IPS-18a (cell line): ENCODE measurements around the gene TMEM253.

Source experiments
- H3K27ac ChIP-seq: one replicate; pipeline ENCODE4 v1.5.1; 2013; ENCODE audit warnings: low read length
- H3K27me3 ChIP-seq: one replicate; pipeline ENCODE4 v1.6.1; 2013; ENCODE audit warnings: mild to moderate bottlenecking, low read length; ENCODE audit not compliant: control insufficient read depth, insufficient read depth
- H3K36me3 ChIP-seq: one replicate; pipeline ENCODE4 v1.6.1; 2013; ENCODE audit warnings: low read depth, low read length; ENCODE audit not compliant: control insufficient read depth
- H3K4me1 ChIP-seq: one replicate; pipeline ENCODE4 v1.6.1; 2013; ENCODE audit warnings: low read depth, low read length; ENCODE audit not compliant: control insufficient read depth
- H3K4me3 ChIP-seq: one replicate; pipeline ENCODE4 v1.5.1; 2013; ENCODE audit warnings: low read length
- H3K9ac ChIP-seq: one replicate; pipeline ENCODE4 v1.6.1; 2013; ENCODE audit warnings: mild to moderate bottlenecking, low read length, moderate library complexity
- H3K9me3 ChIP-seq: one replicate; pipeline ENCODE4 v1.6.1; 2013; ENCODE audit warnings: low read depth, low read length; ENCODE audit not compliant: control insufficient read depth

TMEM253 gene

GRCh38 chr14:21112255-21112654 lies 11.4 kb downstream of the TMEM253 start:
- H3K4me1 ChIP-seq, result peaks cover 5% of the 10 kb centered on the region
- no peaks in the 10 kb centered on the region for H3K36me3 ChIP-seq
- no peak overlapping the region for H3K27ac ChIP-seq
- H3K27me3 ChIP-seq, result no peaks in the 10 kb centered on the region
- no peak overlapping the region for H3K9ac ChIP-seq
- H3K9me3 ChIP-seq, result no peaks in the 10 kb centered on the region
- no peak overlapping the region for H3K4me3 ChIP-seq

- Histone ChIP-seq H3K27me3 (no peaks in the 10 kb centered on the region), H3K9ac (no peak overlapping the region), H3K4me3 (no peak overlapping the region), H3K36me3 (no peaks in the 10 kb centered on the region), H3K9me3 (no peaks in the 10 kb centered on the region), H3K27ac (no peak overlapping the region), H3K4me1 (peaks cover 3% of the 10 kb centered on the region)
These were observed 12.5 kb downstream of the TMEM253 start for GRCh38 chr14:21113369-21113768.

- Histone ChIP-seq H3K27me3 (no peaks in the 10 kb centered on the region), H3K4me3 (no peak overlapping the region), H3K9ac (no peak overlapping the region), H3K4me1 (no peaks in the 10 kb centered on the region), H3K27ac (no peak overlapping the region), H3K9me3 (no peaks in the 10 kb centered on the region), H3K36me3 (no peaks in the 10 kb centered on the region)
These were observed 18.1 kb downstream of the TMEM253 start for GRCh38 chr14:21118933-21119332.

- no peak overlapping the region for H3K9ac ChIP-seq
- H3K27ac ChIP-seq, result no peak overlapping the region
- no peaks in the 10 kb centered on the region for H3K4me1 ChIP-seq
- H3K36me3 ChIP-seq, result no peaks in the 10 kb centered on the region
- no peak overlapping the region for H3K4me3 ChIP-seq
- no peaks in the 10 kb centered on the region for H3K27me3 ChIP-seq
- no peaks in the 10 kb centered on the region for H3K9me3 ChIP-seq
These were observed 19.8 kb downstream of the TMEM253 start for GRCh38 chr14:21120686-21121085.

- Histone ChIP-seq H3K27ac (no peak overlapping the region), H3K4me3 (no peak overlapping the region), H3K27me3 (no peaks in the 10 kb centered on the region), H3K4me1 (no peaks in the 10 kb centered on the region), H3K9ac (no peak overlapping the region), H3K9me3 (no peaks in the 10 kb centered on the region), H3K36me3 (no peaks in the 10 kb centered on the region)
These were observed 20.3 kb downstream of the TMEM253 start for GRCh38 chr14:21121122-21121521.

- H3K4me3 ChIP-seq, result no peak overlapping the region
- H3K4me1 ChIP-seq, result no peaks in the 10 kb centered on the region
- H3K9ac ChIP-seq, result no peak overlapping the region
- no peaks in the 10 kb centered on the region for H3K27me3 ChIP-seq
- no peaks in the 10 kb centered on the region for H3K36me3 ChIP-seq
- H3K27ac ChIP-seq, result no peak overlapping the region
- no peaks in the 10 kb centered on the region for H3K9me3 ChIP-seq
These were observed 22.6 kb downstream of the TMEM253 start for GRCh38 chr14:21123429-21123828.

- no peak overlapping the region for H3K27ac ChIP-seq
- no peaks in the 10 kb centered on the region for H3K9me3 ChIP-seq
- H3K4me1 ChIP-seq, result peaks cover 10% of the 10 kb centered on the region
- no peak overlapping the region for H3K9ac ChIP-seq
- H3K27me3 ChIP-seq, result no peaks in the 10 kb centered on the region
- no peak overlapping the region for H3K4me3 ChIP-seq
- H3K36me3 ChIP-seq, result no peaks in the 10 kb centered on the region
These were observed 33.0 kb downstream of the TMEM253 start for GRCh38 chr14:21133901-21134300.

GRCh38 chr14:21136024-21136423 lies 35.2 kb downstream of the TMEM253 start:
- no peak overlapping the region for H3K9ac ChIP-seq
- H3K4me1 ChIP-seq, result peaks cover 10% of the 10 kb centered on the region
- H3K27ac ChIP-seq, result no peak overlapping the region
- H3K9me3 ChIP-seq, result no peaks in the 10 kb centered on the region
- H3K36me3 ChIP-seq, result no peaks in the 10 kb centered on the region
- no peak overlapping the region for H3K4me3 ChIP-seq
- no peaks in the 10 kb centered on the region for H3K27me3 ChIP-seq

- Histone ChIP-seq H3K27me3 (no peaks in the 10 kb centered on the region), H3K9ac (no peak overlapping the region), H3K4me1 (no peaks in the 10 kb centered on the region), H3K4me3 (no peak overlapping the region), H3K9me3 (no peaks in the 10 kb centered on the region), H3K27ac (no peak overlapping the region), H3K36me3 (no peaks in the 10 kb centered on the region)
These were observed 41.5 kb downstream of the TMEM253 start for GRCh38 chr14:21142357-21142756.

GRCh38 chr14:21145437-21145836 lies 44.6 kb downstream of the TMEM253 start:
- Histone ChIP-seq H3K4me1 (no peaks in the 10 kb centered on the region), H3K4me3 (no peak overlapping the region), H3K9ac (no peak overlapping the region), H3K36me3 (no peaks in the 10 kb centered on the region), H3K27me3 (no peaks in the 10 kb centered on the region), H3K27ac (no peak overlapping the region), H3K9me3 (no peaks in the 10 kb centered on the region)

GRCh38 chr14:21149641-21150367 lies 48.9 kb downstream of the TMEM253 start:
- Histone ChIP-seq H3K27me3 (no peaks in the 10 kb centered on the region), H3K4me3 (no peak overlapping the region), H3K4me1 (no peaks in the 10 kb centered on the region), H3K9ac (no peak overlapping the region), H3K36me3 (no peaks in the 10 kb centered on the region), H3K9me3 (no peaks in the 10 kb centered on the region), H3K27ac (no peak overlapping the region)
